GM23248 (cell line): ENCODE data around the gene ACE. TPM values are rescaled to one million over a fixed set of nuclear protein-coding genes. Genes with fewer than 3 reads are reported as not detected.

Experiments used
- DNase-seq: peaks from one replicate; pipeline ENCODE4 v3.0.0-alpha.2; 2015
- H2AFZ ChIP-seq: fragments of 200-600 bp; sonication (generic); 2 replicates; pipeline ENCODE4 v1.6.1; 2016; ENCODE audit warnings: antibody characterized with exemption
- H3F3A ChIP-seq: fragments of 200-600 bp; sonication (generic); 2 replicates; pipeline ENCODE4 v1.6.1; 2016; ENCODE audit warnings: mild to moderate bottlenecking, antibody characterized with exemption, mixed run types; ENCODE audit not compliant: insufficient read depth
- H3K27ac ChIP-seq: fragments of 200-600 bp; sonication (generic); 2 replicates; pipeline ENCODE4 v1.5.1; 2016; ENCODE audit warnings: mild to moderate bottlenecking
- H3K27me3 ChIP-seq: fragments of 200-600 bp; sonication (generic); replicated peaks from 2 replicates; pipeline ENCODE4 v1.6.1; 2016; ENCODE audit warnings: mild to moderate bottlenecking; ENCODE audit not compliant: insufficient read depth
- H3K36me3 ChIP-seq: fragments of 200-600 bp; sonication (generic); 2 replicates; pipeline ENCODE4 v1.6.1; 2016; ENCODE audit warnings: low read depth, mild to moderate bottlenecking
- H3K4me1 ChIP-seq: fragments of 200-600 bp; sonication (generic); 2 replicates; pipeline ENCODE4 v1.6.1; 2016; ENCODE audit warnings: mild to moderate bottlenecking; ENCODE audit not compliant: insufficient read depth
- H3K4me2 ChIP-seq: fragments of 200-600 bp; sonication (generic); one replicate; pipeline ENCODE4 v1.6.1; 2016; ENCODE audit warnings: mild to moderate bottlenecking; ENCODE audit not compliant: unreplicated experiment
- H3K4me3 ChIP-seq: fragments of 200-600 bp; sonication (generic); 2 replicates; pipeline ENCODE4 v1.5.1; 2016; ENCODE audit warnings: mild to moderate bottlenecking
- H3K79me2 ChIP-seq: fragments of 200-600 bp; sonication (generic); 2 replicates; pipeline ENCODE4 v1.6.1; 2016; ENCODE audit warnings: mild to moderate bottlenecking; ENCODE audit not compliant: insufficient read depth
- H3K9ac ChIP-seq: fragments of 200-600 bp; sonication (generic); 2 replicates; pipeline ENCODE4 v1.6.1; 2016; ENCODE audit warnings: mild to moderate bottlenecking
- H3K9me2 ChIP-seq: fragments of 200-600 bp; sonication (generic); 2 replicates; pipeline ENCODE4 v1.6.1; 2016; ENCODE audit warnings: mixed run types, mild to moderate bottlenecking, moderate library complexity; ENCODE audit not compliant: insufficient read depth
- H3K9me3 ChIP-seq: fragments of 200-600 bp; sonication (generic); one replicate; pipeline ENCODE4 v1.6.1; 2017; ENCODE audit warnings: low read depth
- H4K20me1 ChIP-seq: fragments of 200-600 bp; sonication (generic); 2 replicates; pipeline ENCODE4 v1.6.0; 2016; ENCODE audit not compliant: insufficient read depth
- EZH2 ChIP-seq: fragments of 200-600 bp; sonication (generic); IDR thresholded peaks from 2 replicates; pipeline ENCODE4 v1.6.1; 2018; ENCODE audit warnings: antibody characterized with exemption, mild to moderate bottlenecking; ENCODE audit not compliant: insufficient read depth, poor library complexity, severe bottlenecking
- EZH2phosphoT487 ChIP-seq: fragments of 200-600 bp; sonication (generic); IDR thresholded peaks from 2 replicates; pipeline ENCODE4 v1.6.1; 2018; ENCODE audit warnings: antibody characterized with exemption, moderate library complexity, mild to moderate bottlenecking, low read depth; ENCODE audit not compliant: insufficient read depth
- WGBS, 2 experiments: methylation state at CpG; one replicate each; pipeline ENCODE4 v1.1.6; 2015 to 2017; ENCODE audit warnings: low lambda C conversion rate in 2 of 2, low coverage in 1 of 2; ENCODE audit errors: missing lambda C conversion rate in 2 of 2; 5-methylcytosine and 5-hydroxymethylcytosine counted together
- in situ Hi-C: fragments of 300-500 bp; cut with MboI; formaldehyde crosslinking; loops from 2 replicates; pipeline ENCODE4 v1.15.0; 2020
- polyA plus RNA-seq: library from polyadenylated mRNA; unstranded; fragments of >200 nt; fragmentation: Nextera tagmentation; extraction: Ambion mirVana; gene quantifications from 2 replicates; pipeline ENCODE4 v1.2.1, GENCODE V29; 2016
- total RNA-seq: library from RNA; depleted of rRNA; stranded (reverse); fragments of >200 nt; shearing (Covaris generic); gene quantifications from 2 replicates; pipeline ENCODE4 v1.2.3, GENCODE V29; 2014

Gene ACE
- total and polyA plus RNA-seq, 2 experiments from 2014 or later = 2.2 to 3.4 TPM

DNA sequence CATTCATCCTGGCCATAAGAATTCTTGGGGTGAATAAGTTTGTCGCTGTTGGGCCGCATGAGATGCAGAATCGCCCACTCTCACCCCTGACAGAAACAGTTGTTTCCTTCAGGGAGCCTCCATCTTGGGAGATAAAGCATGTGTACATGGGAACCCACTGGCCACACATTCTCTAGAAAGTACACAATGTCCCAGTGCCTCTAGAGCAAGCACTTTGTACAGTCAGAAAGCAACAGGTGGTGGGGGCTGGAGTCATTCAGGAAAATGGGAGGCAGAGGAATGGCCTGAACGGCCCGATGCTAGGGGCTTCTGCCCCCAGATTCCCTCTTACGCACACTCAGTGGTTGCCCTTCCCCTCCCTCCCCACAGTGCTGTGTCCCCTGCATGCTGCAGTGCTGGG, 16.1 kb downstream of the ACE start:
- Histone ChIP-seq H3K27me3 (no peaks in the 10 kb centered on the region), H3K27ac (no peak overlapping the region), H3K9me2 (no peaks in the 10 kb centered on the region), H3K4me1 (no peaks in the 10 kb centered on the region), H3K9ac (no peak overlapping the region), H2AFZ (no peak overlapping the region), H4K20me1 (no peaks in the 10 kb centered on the region), H3K4me2 (no peak overlapping the region), H3K4me3 (no peak overlapping the region), H3K79me2 (no peaks in the 10 kb centered on the region), H3K36me3 (no peaks in the 10 kb centered on the region), H3K9me3 (no peaks in the 10 kb centered on the region), H3F3A (no peaks in the 10 kb centered on the region)
- no peak for TF ChIP-seq EZH2
- no peak for TF ChIP-seq EZH2phosphoT487
- WGBS, 2 experiments = 86 to 90% methylated on average over 6 of the region's 6 CpGs
- no peak for DNase-seq
- in situ Hi-C loops = no loop called here

GRCh38 chr17:63493411-63493810, 16.6 kb downstream of the ACE start:
- Histone ChIP-seq H4K20me1 (no peaks in the 10 kb centered on the region), H2AFZ (no peak overlapping the region), H3F3A (no peaks in the 10 kb centered on the region), H3K36me3 (no peaks in the 10 kb centered on the region), H3K79me2 (no peaks in the 10 kb centered on the region), H3K4me1 (peaks cover 2% of the 10 kb centered on the region), H3K9me2 (no peaks in the 10 kb centered on the region), H3K27ac (no peak overlapping the region), H3K9me3 (no peaks in the 10 kb centered on the region), H3K4me2 (no peak overlapping the region), H3K4me3 (no peak overlapping the region), H3K9ac (no peak overlapping the region), H3K27me3 (no peaks in the 10 kb centered on the region)
- in situ Hi-C loops = no loop called here
- TF ChIP-seq EZH2phosphoT487 (no peak), EZH2 (no peak)
- no peak for DNase-seq
- WGBS, 2 experiments = 80 to 83% methylated on average over 9 of the region's 9 CpGs

DNA sequence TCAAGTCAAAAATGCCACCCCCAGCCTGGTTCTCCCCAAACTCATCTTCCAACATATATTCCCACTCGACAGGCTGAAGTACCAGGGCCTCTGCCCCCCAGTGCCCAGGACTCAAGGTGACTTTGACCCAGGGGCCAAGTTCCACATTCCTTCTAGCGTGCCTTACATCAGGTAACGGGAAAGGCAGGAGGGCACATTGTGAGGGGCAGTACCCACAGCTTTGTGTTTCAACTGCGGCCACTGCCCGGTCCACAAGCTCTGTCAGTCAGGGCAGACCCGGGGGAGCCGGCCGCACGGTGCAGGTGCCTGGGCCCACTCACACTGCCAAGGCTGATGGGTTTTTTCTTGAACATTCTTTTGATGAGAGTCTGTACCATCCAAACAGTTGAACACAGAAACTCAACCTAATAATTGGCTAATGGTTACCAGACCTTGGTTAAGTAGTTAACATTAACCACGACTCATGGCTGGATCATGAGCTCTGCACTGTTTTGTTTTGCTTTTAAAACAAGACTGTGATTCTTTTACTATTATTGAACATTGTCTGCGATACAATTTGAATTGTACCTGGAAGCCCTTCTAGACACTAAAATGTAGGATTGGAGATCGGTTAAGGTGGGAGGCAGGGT, 17.6 kb downstream of the ACE start:
- H3K79me2 ChIP-seq = no peaks in the 10 kb centered on the region
- H3K27ac ChIP-seq = no peak overlapping the region
- H3K9ac ChIP-seq = no peak overlapping the region
- no peak overlapping the region for H2AFZ ChIP-seq
- no peaks in the 10 kb centered on the region for H3K9me2 ChIP-seq
- H3K4me3 ChIP-seq = no peak overlapping the region
- no peaks in the 10 kb centered on the region for H3K9me3 ChIP-seq
- WGBS, 2 experiments = 76 to 82% methylated on average over 12 of the region's 12 CpGs
- no peaks in the 10 kb centered on the region for H3F3A ChIP-seq
- H3K4me1 ChIP-seq = peaks cover 11% of the 10 kb centered on the region
- DNase-seq = peak; percentile 43
- H3K4me2 ChIP-seq = no peak overlapping the region
- no peaks in the 10 kb centered on the region for H3K27me3 ChIP-seq
- TF ChIP-seq EZH2 (no peak), EZH2phosphoT487 (no peak)
- H3K36me3 ChIP-seq = no peaks in the 10 kb centered on the region
- H4K20me1 ChIP-seq = no peaks in the 10 kb centered on the region
- in situ Hi-C loops = no loop called here

DNA sequence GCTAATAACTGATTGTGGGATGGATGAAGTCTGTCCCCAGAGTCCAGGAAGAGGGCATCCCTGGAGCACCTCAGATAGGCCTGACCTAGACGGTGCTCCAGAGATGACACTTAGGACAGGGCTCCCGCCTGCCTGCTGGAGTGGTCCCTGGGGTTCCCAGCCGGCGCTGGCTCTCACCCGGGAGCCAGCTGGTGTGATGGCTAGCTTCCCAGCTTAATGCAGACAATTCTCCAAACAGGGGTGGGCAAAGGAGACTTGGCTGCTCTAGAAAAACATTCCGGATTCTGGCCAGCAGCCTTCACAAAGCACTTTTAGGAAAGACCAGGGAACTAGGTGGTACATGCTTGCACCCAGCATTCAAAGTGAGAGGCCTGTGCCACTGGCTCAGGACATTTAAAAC, 18.6 kb downstream of the ACE start:
- Histone ChIP-seq H3K36me3 (no peaks in the 10 kb centered on the region), H3F3A (no peaks in the 10 kb centered on the region), H3K9me2 (no peaks in the 10 kb centered on the region), H4K20me1 (no peaks in the 10 kb centered on the region), H2AFZ (no peak overlapping the region), H3K9me3 (no peaks in the 10 kb centered on the region), H3K27me3 (no peaks in the 10 kb centered on the region), H3K4me2 (no peak overlapping the region), H3K9ac (no peak overlapping the region), H3K27ac (no peak overlapping the region), H3K4me1 (peaks cover 11% of the 10 kb centered on the region), H3K4me3 (no peak overlapping the region), H3K79me2 (no peaks in the 10 kb centered on the region)
- WGBS, 2 experiments = 61 to 66% methylated on average over 6 of the region's 6 CpGs
- in situ Hi-C loops = no loop called here
- no peak for DNase-seq
- TF ChIP-seq EZH2 (no peak), EZH2phosphoT487 (no peak)
